ENCODE data around the gene IDE. TPM values are rescaled to one million over a fixed set of nuclear protein-coding genes. Genes with fewer than 3 reads are reported as not detected.

The IDE gene
- total RNA-seq, 4 donors from 2014 or later = 22.1 to 32.9 (median 24.4) TPM

GRCh38 chr10:92530891-92531535, 42.9 kb downstream of the IDE start:
- Histone ChIP-seq H3K36me3 (peaks cover 0 to 41% (median 11%) of the 10 kb centered on the region in 4 donors), H3K9me3 (no peaks in the 10 kb centered on the region), H3K27me3 (no peaks in the 10 kb centered on the region), H3K4me1 (no peaks in the 10 kb centered on the region), H3K27ac (no peak overlapping the region), H3K4me3 (no peak overlapping the region)
- WGBS, 2 donors (ENCODE audit: low coverage in 1 of 2) = 85 to 88% methylated on average over 2 of the region's 2 CpGs
- TF ChIP-seq CTCF (IDR thresholded peaks at IDR 0.05) = no peak
- TF ChIP-seq EP300 (IDR thresholded peaks at IDR 0.05; ENCODE audit: low read depth) = no peak
- TF ChIP-seq POLR2AphosphoS5 (IDR thresholded peaks at IDR 0.05) = no peak
- TF ChIP-seq POLR2A (IDR thresholded peaks at IDR 0.05) = no peak
- intact Hi-C loops (cut with DNase I; ENCODE audit: low total_unique reads) (no loop called here), in situ Hi-C loops (cut with MboI; ENCODE audit: low pct_ligation_motif_present in 1 of 4, low pct_unique_long_range_greater_than_20kb in 1 of 4, low sequenced_read_pairs in 3 of 4) (no loop called here)
- DNase-seq = no peak

- 87 to 92% methylated on average over 1 of the region's 1 CpG for WGBS, 2 donors (ENCODE audit: low coverage in 1 of 2)
- no peaks in the 10 kb centered on the region for H3K4me1 ChIP-seq
- no peaks in the 10 kb centered on the region for H3K9me3 ChIP-seq
- no peak overlapping the region for H3K27ac ChIP-seq
- DNase-seq = no peak
- in situ Hi-C loops (cut with MboI; ENCODE audit: low pct_ligation_motif_present in 1 of 4, low pct_unique_long_range_greater_than_20kb in 1 of 4, low sequenced_read_pairs in 3 of 4) (no loop called here), intact Hi-C loops (cut with DNase I; ENCODE audit: low total_unique reads) (no loop called here)
- peaks cover 0 to 35% (median 11%) of the 10 kb centered on the region in 4 donors for H3K36me3 ChIP-seq
- no peak for TF ChIP-seq EP300 (IDR thresholded peaks at IDR 0.05; ENCODE audit: low read depth)
- TF ChIP-seq CTCF (IDR thresholded peaks at IDR 0.05) = no peak
- no peak for TF ChIP-seq POLR2AphosphoS5 (IDR thresholded peaks at IDR 0.05)
- TF ChIP-seq POLR2A (IDR thresholded peaks at IDR 0.05) = no peak
- no peak overlapping the region for H3K4me3 ChIP-seq
- H3K27me3 ChIP-seq = no peaks in the 10 kb centered on the region
Measured at GRCh38 chr10:92530421-92530820, 43.5 kb downstream of the IDE start.

DNA sequence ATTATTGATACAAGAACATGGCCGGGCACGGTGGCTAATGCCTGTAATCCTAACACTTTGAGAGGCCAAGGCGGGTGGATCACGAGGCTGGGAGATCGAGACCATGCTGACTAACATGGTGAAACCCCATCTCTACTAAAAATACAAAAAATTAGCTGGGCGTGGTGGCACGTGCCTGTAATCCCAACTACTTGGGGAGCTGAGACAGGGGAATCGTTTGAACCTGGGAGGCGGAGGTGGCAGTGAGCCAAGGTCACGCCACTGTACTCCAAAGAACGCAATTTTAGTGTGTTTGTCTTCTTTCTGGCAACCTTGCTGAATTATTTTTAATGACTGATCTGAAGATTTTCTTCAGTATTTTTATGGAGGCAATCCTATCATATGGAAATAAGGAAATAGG, 46.2 kb downstream of the IDE start:
- Histone ChIP-seq H3K9me3 (no peaks in the 10 kb centered on the region), H3K36me3 (peaks cover 0 to 18% (median 6%) of the 10 kb centered on the region in 4 donors), H3K27me3 (no peaks in the 10 kb centered on the region), H3K4me1 (no peaks in the 10 kb centered on the region), H3K4me3 (no peak overlapping the region), H3K27ac (no peak overlapping the region)
- no peak for TF ChIP-seq CTCF (IDR thresholded peaks at IDR 0.05)
- no peak for TF ChIP-seq EP300 (IDR thresholded peaks at IDR 0.05; ENCODE audit: low read depth)
- no peak for TF ChIP-seq POLR2A (IDR thresholded peaks at IDR 0.05)
- TF ChIP-seq POLR2AphosphoS5 (IDR thresholded peaks at IDR 0.05) = no peak
- no peak for DNase-seq
- intact Hi-C loops (cut with DNase I; ENCODE audit: low total_unique reads) = no loop called here
- in situ Hi-C loops (cut with MboI; ENCODE audit: low pct_ligation_motif_present in 1 of 4, low pct_unique_long_range_greater_than_20kb in 1 of 4, low sequenced_read_pairs in 3 of 4) = no loop called here
- WGBS, 2 donors (ENCODE audit: low coverage in 1 of 2) = 80 to 87% methylated on average over 7 to 11 of the region's 11 CpGs

DNA sequence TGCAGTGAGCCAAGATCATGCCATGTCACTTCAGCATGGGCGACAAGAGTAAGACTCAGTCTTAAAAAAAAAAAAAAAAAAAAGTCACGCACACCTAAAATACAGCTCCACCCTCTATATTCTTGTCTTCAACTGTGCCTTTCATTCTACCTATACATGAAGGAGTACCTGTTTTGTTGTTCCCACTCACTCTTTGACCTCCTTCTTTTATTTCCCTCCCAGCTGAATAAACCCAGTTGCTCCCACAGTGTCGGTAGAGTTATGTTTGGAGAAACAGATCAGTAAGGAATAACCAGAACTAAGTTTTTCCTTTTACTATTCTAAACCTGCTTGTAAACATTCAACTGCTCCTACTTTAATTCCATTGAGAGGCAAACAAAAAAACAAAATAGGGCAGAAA, 50.3 kb downstream of the IDE start:
- intact Hi-C loops (cut with DNase I; ENCODE audit: low total_unique reads) (no loop called here), in situ Hi-C loops (cut with MboI; ENCODE audit: low pct_ligation_motif_present in 1 of 4, low pct_unique_long_range_greater_than_20kb in 1 of 4, low sequenced_read_pairs in 3 of 4) (loop anchor here in 1 of 4 donors (25.0 kb wide), 1 partner anchor 339 kb away; no protein-coding TSS in a partner anchor)
- DNase-seq = no peak
- no peak overlapping the region for H3K27ac ChIP-seq
- H3K36me3 ChIP-seq = peaks cover 0 to 4% (median 0%) of the 10 kb centered on the region in 4 donors
- 69 to 80% methylated on average over 3 of the region's 3 CpGs for WGBS, 2 donors (ENCODE audit: low coverage in 1 of 2)
- H3K4me3 ChIP-seq = no peak overlapping the region
- no peaks in the 10 kb centered on the region for H3K9me3 ChIP-seq
- H3K27me3 ChIP-seq = no peaks in the 10 kb centered on the region
- H3K4me1 ChIP-seq = no peaks in the 10 kb centered on the region
- no peak for TF ChIP-seq POLR2AphosphoS5 (IDR thresholded peaks at IDR 0.05)
- no peak for TF ChIP-seq POLR2A (IDR thresholded peaks at IDR 0.05)
- no peak for TF ChIP-seq CTCF (IDR thresholded peaks at IDR 0.05)

All from transverse colon (tissue), 4 donors.